H1 (cell line): ENCODE measurements around the gene IFIT2. TPM values are rescaled to one million over a fixed set of nuclear protein-coding genes. Genes with fewer than 3 reads are reported as not detected.

Experiments used
- ATF2 ChIP-seq: IDR thresholded peaks from 2 replicates; pipeline ENCODE4 v1.6.1; 2012; ENCODE audit warnings: low read length, inconsistent platforms
- EZH2 ChIP-seq: fragments of 200-600 bp; sonication (generic); IDR thresholded peaks from 2 replicates; pipeline ENCODE4 v1.7.1; 2012; ENCODE audit warnings: low read depth, mild to moderate bottlenecking, moderate library complexity, low read length, inconsistent platforms; ENCODE audit not compliant: severe bottlenecking
- FOSL1 ChIP-seq: IDR thresholded peaks from 2 replicates; pipeline ENCODE4 v1.6.1; 2011; ENCODE audit warnings: mild to moderate bottlenecking, low read depth, low read length, moderate library complexity; ENCODE audit not compliant: insufficient read depth
- JUN ChIP-seq: IDR thresholded peaks from 2 replicates; pipeline ENCODE4 v1.6.1; 2011; ENCODE audit warnings: low read depth, mild to moderate bottlenecking, improper control_type of control experiment, low read length
- KDM4A ChIP-seq: IDR thresholded peaks from one replicate; pipeline ENCODE4 v1.7.1; 2012; ENCODE audit warnings: low read depth, mild to moderate bottlenecking, moderate library complexity, low read length, inconsistent platforms; ENCODE audit not compliant: severe bottlenecking
- polyA plus RNA-seq, 7 experiments: library from polyadenylated mRNA; depleted of rRNA in 3 of 7; stranded (reverse) in 5 of 7; unstranded in 2 of 7; fragments of >200 nt in 5 of 7; fragments of 200-250 nt in 2 of 7; gene quantifications; 1 replicate in 5 of 7; 2 replicates in 1 of 7; 4 replicates in 1 of 7; pipeline versions ENCODE4 v1.2.1 to v1.2.3, GENCODE V29; 2011 to 2013; ENCODE audit warnings: missing spikeins in 2 of 7, mixed read lengths in 2 of 7
- total RNA-seq: library from RNA; stranded (reverse); fragmentation: NEBNext Ultra II Directional; extraction: Animal tissue kit (Norgen Biotek cat#: 25700); gene quantifications from 2 replicates; pipeline ENCODE4 v1.2.1, GENCODE V29; 2021

IFIT2 gene
- total and polyA plus RNA-seq, 2 of the 8 experiments (the other 6 are each of a cell fraction or from before 2014, with no cell fraction given) = 0.03 to 0.35 TPM

- no peak for TF ChIP-seq FOSL1
- TF ChIP-seq KDM4A = no peak
- no peak for TF ChIP-seq ATF2
- no peak for TF ChIP-seq JUN
- TF ChIP-seq EZH2 = no peak
Measured at GRCh38 chr10:89283025-89283935, 18.6 kb upstream of the IFIT2 start (continued).
